Stimulated activated CD8-positive, alpha-beta memory T cell treated with anti-CD3 and anti-CD28 coated beads, Interleukin-12 subunit alpha, Interleukin-12 subunit beta, amount 100 ng/mL, for 1 hour (primary cell): ENCODE results near the gene DIPK1B.

Experiments
- DNase-seq: peaks from one replicate; pipeline ENCODE4 v3.0.0-alpha.2; 2020; ENCODE audit warnings: low read depth

The DIPK1B gene

DNA sequence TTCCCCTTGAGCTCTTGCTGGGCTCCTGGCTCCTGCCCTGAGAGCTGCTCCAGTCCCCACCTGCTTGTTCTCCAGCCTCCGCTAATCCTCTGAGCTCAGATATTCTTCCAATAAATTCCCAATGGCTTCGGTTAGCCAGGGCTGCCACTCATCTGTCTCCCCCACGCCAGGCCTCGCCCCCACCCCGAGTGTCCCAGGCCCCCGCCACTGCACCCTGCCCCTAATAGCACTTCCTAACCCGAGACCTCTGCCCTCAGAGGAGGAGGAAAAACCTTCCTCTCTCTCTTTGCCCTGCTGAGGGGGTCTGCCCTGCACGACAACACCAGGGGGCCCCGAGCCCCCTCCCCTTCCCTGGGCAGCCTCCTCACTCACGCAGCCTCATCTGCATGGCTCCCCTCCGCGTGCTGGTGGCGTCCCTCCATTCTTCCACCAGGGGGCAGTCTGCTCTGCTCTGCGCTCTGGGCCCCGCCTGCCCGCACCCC lies 57.4 kb downstream of the DIPK1B start:
- no peak for DNase-seq

GRCh38 chr9:136771907-136772415 lies 59.6 kb downstream of the DIPK1B start:
- no peak for DNase-seq

DNA sequence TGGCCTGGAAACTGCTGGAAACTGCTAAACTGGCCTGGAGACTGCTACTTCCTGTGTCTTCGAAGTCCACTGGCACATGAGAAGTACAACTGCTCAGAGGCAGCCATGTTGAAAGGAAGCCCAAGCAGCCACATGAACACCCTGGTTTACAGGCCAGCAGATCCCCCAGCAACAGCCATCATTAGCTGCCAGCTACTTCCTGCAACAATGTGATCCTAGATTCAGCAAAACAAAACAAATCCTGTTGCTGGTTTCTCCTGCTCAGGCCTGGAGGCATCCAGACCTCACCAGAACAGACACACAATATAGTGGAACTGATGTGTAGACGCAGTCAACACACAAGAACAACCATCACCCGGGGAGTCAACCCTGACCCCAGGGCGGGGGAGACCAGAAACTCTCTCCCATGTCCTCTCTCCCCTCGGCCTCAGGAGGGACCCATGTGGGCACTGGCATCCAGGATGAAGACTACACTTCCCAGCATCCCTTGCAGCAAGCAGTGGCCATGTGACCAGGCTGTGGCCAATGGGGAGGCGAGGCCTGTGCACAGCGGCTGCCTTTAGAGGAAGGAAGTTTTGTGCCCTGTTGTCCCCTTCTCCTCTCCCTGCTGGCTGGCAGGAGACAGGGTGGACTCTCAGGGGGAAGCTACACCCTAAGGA lies 61.1 kb downstream of the DIPK1B start:
- DNase-seq = no peak
